NCI-H82 treated with DMSO at 0.1 percent for 48 hours (cell line): ENCODE measurements around the gene TNFRSF1A.

ENCODE experiments used
- DNase-seq: peaks from one replicate; lab custom pipeline; 2025; ENCODE audit not compliant: unreplicated experiment; lab: John Stamatoyannopoulos, UW

TNFRSF1A gene

GRCh38 chr12:6279631-6280030, 62.2 kb downstream of the TNFRSF1A start:
- DNase-seq: no peak

GRCh38 chr12:6279256-6279628, 62.6 kb downstream of the TNFRSF1A start:
- DNase-seq: no peak
